ENCODE measurements around the gene OR4D2. TPM values are rescaled to one million over a fixed set of nuclear protein-coding genes. Genes with fewer than 3 reads are reported as not detected.

OR4D2 gene
- total and polyA plus RNA-seq, 2 of the 13 experiments (the other 11 are each of a cell fraction or from before 2014, with no cell fraction given): not detected

DNA sequence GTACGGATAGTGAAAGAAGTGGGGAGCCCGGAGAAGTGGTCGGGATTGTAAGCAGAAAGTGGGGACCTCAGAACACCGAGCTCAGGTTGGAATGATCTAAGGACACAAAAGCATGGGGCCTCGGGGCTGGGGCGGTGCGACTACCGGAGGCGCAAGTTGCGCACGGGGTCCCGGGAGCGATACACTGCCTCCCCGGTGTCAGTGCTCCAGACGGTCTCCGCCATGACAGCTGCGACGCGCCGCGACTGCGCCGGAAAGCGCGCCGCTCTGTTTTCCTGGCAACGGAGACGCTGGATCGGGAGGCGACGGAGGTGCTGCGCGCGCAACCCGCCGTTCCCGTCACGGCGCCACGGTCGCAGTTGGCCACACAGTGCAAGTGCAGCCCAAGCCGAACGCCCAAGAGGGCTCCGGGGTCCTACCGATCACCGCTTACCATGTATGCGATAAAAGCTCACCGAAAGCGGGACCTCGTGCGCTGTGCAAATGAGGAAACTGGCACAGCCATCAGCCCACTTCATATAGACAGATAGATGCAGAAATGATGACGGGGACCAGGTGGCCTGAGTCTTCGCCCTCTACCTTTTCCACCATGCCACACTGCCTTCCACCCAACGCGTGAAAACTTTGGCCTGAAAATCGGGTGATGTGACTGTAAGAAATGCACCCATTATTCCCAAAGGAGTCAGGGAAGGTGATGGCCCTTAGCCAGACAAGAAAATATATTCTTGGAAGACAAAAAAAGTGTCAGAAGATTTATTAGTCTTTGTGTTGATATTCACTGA is 52.4 kb downstream of the OR4D2 start, which contains the start of gene MKS1 (continued):
- TF ChIP-seq, protein P1, sequence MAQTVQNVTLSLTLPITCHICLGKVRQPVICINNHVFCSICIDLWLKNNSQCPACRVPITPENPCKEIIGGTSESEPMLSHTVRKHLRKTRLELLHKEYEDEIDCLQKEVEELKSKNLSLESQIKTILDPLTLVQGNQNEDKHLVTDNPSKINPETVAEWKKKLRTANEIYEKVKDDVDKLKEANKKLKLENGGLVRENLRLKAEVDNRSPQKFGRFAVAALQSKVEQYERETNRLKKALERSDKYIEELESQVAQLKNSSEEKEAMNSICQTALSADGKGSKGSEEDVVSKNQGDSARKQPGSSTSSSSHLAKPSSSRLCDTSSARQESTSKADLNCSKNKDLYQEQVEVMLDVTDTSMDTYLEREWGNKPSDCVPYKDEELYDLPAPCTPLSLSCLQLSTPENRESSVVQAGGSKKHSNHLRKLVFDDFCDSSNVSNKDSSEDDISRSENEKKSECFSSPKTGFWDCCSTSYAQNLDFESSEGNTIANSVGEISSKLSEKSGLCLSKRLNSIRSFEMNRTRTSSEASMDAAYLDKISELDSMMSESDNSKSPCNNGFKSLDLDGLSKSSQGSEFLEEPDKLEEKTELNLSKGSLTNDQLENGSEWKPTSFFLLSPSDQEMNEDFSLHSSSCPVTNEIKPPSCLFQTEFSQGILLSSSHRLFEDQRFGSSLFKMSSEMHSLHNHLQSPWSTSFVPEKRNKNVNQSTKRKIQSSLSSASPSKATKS (CRISPR knock-in tag; IDR thresholded peaks at IDR 0.05): peak; percentile 70; the same call in 1 of the 2 replicates
- TF ChIP-seq JARID2 (CRISPR knock-in tag; IDR thresholded peaks at IDR 0.05; ENCODE audit: insufficient replicate concordance): peak; percentile 50
- TF ChIP-seq, protein P2, sequence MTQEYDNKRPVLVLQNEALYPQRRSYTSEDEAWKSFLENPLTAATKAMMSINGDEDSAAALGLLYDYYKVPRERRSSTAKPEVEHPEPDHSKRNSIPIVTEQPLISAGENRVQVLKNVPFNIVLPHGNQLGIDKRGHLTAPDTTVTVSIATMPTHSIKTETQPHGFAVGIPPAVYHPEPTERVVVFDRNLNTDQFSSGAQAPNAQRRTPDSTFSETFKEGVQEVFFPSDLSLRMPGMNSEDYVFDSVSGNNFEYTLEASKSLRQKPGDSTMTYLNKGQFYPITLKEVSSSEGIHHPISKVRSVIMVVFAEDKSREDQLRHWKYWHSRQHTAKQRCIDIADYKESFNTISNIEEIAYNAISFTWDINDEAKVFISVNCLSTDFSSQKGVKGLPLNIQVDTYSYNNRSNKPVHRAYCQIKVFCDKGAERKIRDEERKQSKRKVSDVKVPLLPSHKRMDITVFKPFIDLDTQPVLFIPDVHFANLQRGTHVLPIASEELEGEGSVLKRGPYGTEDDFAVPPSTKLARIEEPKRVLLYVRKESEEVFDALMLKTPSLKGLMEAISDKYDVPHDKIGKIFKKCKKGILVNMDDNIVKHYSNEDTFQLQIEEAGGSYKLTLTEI (CRISPR knock-in tag; conservative IDR thresholded peaks at IDR 0.05): no peak
- TF ChIP-seq, protein P3, sequence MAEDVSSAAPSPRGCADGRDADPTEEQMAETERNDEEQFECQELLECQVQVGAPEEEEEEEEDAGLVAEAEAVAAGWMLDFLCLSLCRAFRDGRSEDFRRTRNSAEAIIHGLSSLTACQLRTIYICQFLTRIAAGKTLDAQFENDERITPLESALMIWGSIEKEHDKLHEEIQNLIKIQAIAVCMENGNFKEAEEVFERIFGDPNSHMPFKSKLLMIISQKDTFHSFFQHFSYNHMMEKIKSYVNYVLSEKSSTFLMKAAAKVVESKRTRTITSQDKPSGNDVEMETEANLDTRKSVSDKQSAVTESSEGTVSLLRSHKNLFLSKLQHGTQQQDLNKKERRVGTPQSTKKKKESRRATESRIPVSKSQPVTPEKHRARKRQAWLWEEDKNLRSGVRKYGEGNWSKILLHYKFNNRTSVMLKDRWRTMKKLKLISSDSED (CRISPR knock-in tag; IDR thresholded peaks at IDR 0.05): no peak
- TF ChIP-seq KLF16 (CRISPR knock-in tag; IDR thresholded peaks at IDR 0.05): peak in 1 of 2 experiments; percentile 64; a peak in 2 of 4 replicates
- TF ChIP-seq, protein P4, sequence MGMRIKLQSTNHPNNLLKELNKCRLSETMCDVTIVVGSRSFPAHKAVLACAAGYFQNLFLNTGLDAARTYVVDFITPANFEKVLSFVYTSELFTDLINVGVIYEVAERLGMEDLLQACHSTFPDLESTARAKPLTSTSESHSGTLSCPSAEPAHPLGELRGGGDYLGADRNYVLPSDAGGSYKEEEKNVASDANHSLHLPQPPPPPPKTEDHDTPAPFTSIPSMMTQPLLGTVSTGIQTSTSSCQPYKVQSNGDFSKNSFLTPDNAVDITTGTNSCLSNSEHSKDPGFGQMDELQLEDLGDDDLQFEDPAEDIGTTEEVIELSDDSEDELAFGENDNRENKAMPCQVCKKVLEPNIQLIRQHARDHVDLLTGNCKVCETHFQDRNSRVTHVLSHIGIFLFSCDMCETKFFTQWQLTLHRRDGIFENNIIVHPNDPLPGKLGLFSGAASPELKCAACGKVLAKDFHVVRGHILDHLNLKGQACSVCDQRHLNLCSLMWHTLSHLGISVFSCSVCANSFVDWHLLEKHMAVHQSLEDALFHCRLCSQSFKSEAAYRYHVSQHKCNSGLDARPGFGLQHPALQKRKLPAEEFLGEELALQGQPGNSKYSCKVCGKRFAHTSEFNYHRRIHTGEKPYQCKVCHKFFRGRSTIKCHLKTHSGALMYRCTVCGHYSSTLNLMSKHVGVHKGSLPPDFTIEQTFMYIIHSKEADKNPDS (CRISPR knock-in tag; IDR thresholded peaks at IDR 0.05): no peak
- TF ChIP-seq EZH2 (conservative IDR thresholded peaks at IDR 0.05; ENCODE audit: low read depth, low read length): no peak
- TF ChIP-seq ZSCAN31 (CRISPR knock-in tag; IDR thresholded peaks at IDR 0.05; ENCODE audit: low read depth): peak; percentile 61
- TF ChIP-seq ZNF12 (CRISPR knock-in tag; IDR thresholded peaks at IDR 0.05): no peak
- no peak for TF ChIP-seq ZNF746 (CRISPR knock-in tag; IDR thresholded peaks at IDR 0.05)
- TF ChIP-seq HOXA9 (CRISPR knock-in tag; IDR thresholded peaks at IDR 0.05; ENCODE audit: borderline replicate concordance): no peak
- TF ChIP-seq SIN3B (IDR thresholded peaks at IDR 0.05; ENCODE audit: low read length): peak; percentile 94
- TF ChIP-seq, protein P5, sequence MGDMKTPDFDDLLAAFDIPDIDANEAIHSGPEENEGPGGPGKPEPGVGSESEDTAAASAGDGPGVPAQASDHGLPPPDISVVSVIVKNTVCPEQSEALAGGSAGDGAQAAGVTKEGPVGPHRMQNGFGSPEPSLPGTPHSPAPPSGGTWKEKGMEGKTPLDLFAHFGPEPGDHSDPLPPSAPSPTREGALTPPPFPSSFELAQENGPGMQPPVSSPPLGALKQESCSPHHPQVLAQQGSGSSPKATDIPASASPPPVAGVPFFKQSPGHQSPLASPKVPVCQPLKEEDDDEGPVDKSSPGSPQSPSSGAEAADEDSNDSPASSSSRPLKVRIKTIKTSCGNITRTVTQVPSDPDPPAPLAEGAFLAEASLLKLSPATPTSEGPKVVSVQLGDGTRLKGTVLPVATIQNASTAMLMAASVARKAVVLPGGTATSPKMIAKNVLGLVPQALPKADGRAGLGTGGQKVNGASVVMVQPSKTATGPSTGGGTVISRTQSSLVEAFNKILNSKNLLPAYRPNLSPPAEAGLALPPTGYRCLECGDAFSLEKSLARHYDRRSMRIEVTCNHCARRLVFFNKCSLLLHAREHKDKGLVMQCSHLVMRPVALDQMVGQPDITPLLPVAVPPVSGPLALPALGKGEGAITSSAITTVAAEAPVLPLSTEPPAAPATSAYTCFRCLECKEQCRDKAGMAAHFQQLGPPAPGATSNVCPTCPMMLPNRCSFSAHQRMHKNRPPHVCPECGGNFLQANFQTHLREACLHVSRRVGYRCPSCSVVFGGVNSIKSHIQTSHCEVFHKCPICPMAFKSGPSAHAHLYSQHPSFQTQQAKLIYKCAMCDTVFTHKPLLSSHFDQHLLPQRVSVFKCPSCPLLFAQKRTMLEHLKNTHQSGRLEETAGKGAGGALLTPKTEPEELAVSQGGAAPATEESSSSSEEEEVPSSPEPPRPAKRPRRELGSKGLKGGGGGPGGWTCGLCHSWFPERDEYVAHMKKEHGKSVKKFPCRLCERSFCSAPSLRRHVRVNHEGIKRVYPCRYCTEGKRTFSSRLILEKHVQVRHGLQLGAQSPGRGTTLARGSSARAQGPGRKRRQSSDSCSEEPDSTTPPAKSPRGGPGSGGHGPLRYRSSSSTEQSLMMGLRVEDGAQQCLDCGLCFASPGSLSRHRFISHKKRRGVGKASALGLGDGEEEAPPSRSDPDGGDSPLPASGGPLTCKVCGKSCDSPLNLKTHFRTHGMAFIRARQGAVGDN (CRISPR knock-in tag; IDR thresholded peaks at IDR 0.05): peak; percentile 98
- TF ChIP-seq, protein P6, sequence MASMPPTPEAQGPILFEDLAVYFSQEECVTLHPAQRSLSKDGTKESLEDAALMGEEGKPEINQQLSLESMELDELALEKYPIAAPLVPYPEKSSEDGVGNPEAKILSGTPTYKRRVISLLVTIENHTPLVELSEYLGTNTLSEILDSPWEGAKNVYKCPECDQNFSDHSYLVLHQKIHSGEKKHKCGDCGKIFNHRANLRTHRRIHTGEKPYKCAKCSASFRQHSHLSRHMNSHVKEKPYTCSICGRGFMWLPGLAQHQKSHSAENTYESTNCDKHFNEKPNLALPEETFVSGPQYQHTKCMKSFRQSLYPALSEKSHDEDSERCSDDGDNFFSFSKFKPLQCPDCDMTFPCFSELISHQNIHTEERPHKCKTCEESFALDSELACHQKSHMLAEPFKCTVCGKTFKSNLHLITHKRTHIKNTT (CRISPR knock-in tag; IDR thresholded peaks at IDR 0.05): no peak
- peak; percentile 15; the same call in 1 of the 2 replicates for TF ChIP-seq ARNTL (CRISPR knock-in tag; IDR thresholded peaks at IDR 0.05)

Measured in HepG2 (cell line).